HUDEP-2 (cell line): Measurements from ENCODE around the gene MESP2.

Experiments
- DNase-seq, 76 experiments: peaks; one replicate each; lab custom pipeline; 2025; ENCODE audit not compliant: unreplicated experiment in 76 of 76; lab: John Stamatoyannopoulos, UW

Gene MESP2

GRCh38 chr15:89754361-89755154 is 21.6 kb upstream of the MESP2 start:
- no peak for DNase-seq

GRCh38 chr15:89755701-89756100 is 20.4 kb upstream of the MESP2 start:
- DNase-seq, result no peak

- no peak for DNase-seq
Measured at GRCh38 chr15:89756897-89757296, 19.2 kb upstream of the MESP2 start.

GRCh38 chr15:89758283-89758682 is 17.8 kb upstream of the MESP2 start:
- no peak for DNase-seq

GRCh38 chr15:89758981-89759380 is 17.2 kb upstream of the MESP2 start:
- DNase-seq, result no peak

- no peak for DNase-seq
Measured at GRCh38 chr15:89759835-89760234, 16.3 kb upstream of the MESP2 start.

GRCh38 chr15:89760303-89761008 is 15.7 kb upstream of the MESP2 start:
- DNase-seq, result peak in 69 of 76 experiments; percentile 5 to 85 (median 64)

- no peak for DNase-seq
Measured at GRCh38 chr15:89761009-89761831, 14.9 kb upstream of the MESP2 start.

GRCh38 chr15:89761929-89762328 is 14.2 kb upstream of the MESP2 start:
- no peak for DNase-seq

GRCh38 chr15:89765694-89766093 is 10.4 kb upstream of the MESP2 start:
- no peak for DNase-seq

- no peak for DNase-seq
Measured at GRCh38 chr15:89766357-89767311, 9.5 kb upstream of the MESP2 start.

GRCh38 chr15:89767411-89767915 is 8.7 kb upstream of the MESP2 start:
- no peak for DNase-seq

- DNase-seq, result peak in 21 of 76 experiments; percentile 6 to 59 (median 30)
Measured at GRCh38 chr15:89768071-89768500, 8.0 kb upstream of the MESP2 start.

GRCh38 chr15:89769366-89769765 is 6.8 kb upstream of the MESP2 start:
- no peak for DNase-seq

- no peak for DNase-seq
Measured at GRCh38 chr15:89770041-89770440, 6.1 kb upstream of the MESP2 start.

- peak in 1 of 76 experiments; percentile 7 for DNase-seq
Measured at GRCh38 chr15:89772932-89773583, 3.1 kb upstream of the MESP2 start.

GRCh38 chr15:89774492-89774891 is 1.6 kb upstream of the MESP2 start:
- DNase-seq, result no peak

GRCh38 chr15:89775815-89776214 is 317 bp upstream of the MESP2 start:
- no peak for DNase-seq

GRCh38 chr15:89777073-89777751 is 1.1 kb downstream of the MESP2 start:
- no peak for DNase-seq
